Lower leg skin (tissue), 4 donors: ENCODE results near the gene GALNT11. TPM values are rescaled to one million over a fixed set of nuclear protein-coding genes. Genes with fewer than 3 reads are reported as not detected.

Source experiments
- DNase-seq, 2 donors: peaks; one replicate each; pipeline ENCODE4 v3.0.0-alpha.2; 2019; ENCODE audit warnings: low spot score in 2 of 2
- H3K4me3 ChIP-seq: fragments of 200-600 bp; sonication (generic); 2 replicates; pipeline ENCODE4 v1.5.1; 2017; ENCODE audit warnings: mild to moderate bottlenecking, low read depth; ENCODE audit not compliant: poor library complexity, severe bottlenecking
- POLR2A ChIP-seq, 2 donors: fragments of 450-650 bp; IDR thresholded peaks; one replicate each; pipeline ENCODE4 v1.6.1; 2016 to 2017; ENCODE audit warnings: antibody characterized with exemption in 2 of 2, mild to moderate bottlenecking in 1 of 2, moderate library complexity in 1 of 2
- WGBS, 2 donors: methylation state at CpG; one replicate each; pipeline ENCODE4 v1.1.5; 2018; 5-methylcytosine and 5-hydroxymethylcytosine counted together
- intact Hi-C: fragments of 100-400 bp; cut with DNase I; formaldehyde crosslinking; loops from one replicate; pipeline ENCODE4 v1.15.0; 2023; ENCODE audit warnings: low total_unique reads
- total RNA-seq, 4 donors: library from RNA; depleted of rRNA; stranded (reverse); fragments of >200 nt; gene quantifications; one replicate each; pipeline ENCODE4 v1.1.0, GENCODE V29; 2016
- TF ChIP-seq, protein P1 (sequence below), 3 donors: fragments of 450-650 bp; IDR thresholded peaks; one replicate each; pipeline ENCODE4 v1.5.1; 2016; ENCODE audit warnings: antibody characterized with exemption in 3 of 3, mild to moderate bottlenecking in 3 of 3, moderate library complexity in 2 of 3

The GALNT11 gene
- total RNA-seq, 4 donors from 2014 or later, result 38.9 to 62.6 (median 45.3) TPM

- no peak for DNase-seq
- H3K4me3 ChIP-seq, result no peak overlapping the region
- 97 to 98% methylated on average over 7 of the region's 7 CpGs for WGBS, 2 donors
- TF ChIP-seq, protein P1, sequence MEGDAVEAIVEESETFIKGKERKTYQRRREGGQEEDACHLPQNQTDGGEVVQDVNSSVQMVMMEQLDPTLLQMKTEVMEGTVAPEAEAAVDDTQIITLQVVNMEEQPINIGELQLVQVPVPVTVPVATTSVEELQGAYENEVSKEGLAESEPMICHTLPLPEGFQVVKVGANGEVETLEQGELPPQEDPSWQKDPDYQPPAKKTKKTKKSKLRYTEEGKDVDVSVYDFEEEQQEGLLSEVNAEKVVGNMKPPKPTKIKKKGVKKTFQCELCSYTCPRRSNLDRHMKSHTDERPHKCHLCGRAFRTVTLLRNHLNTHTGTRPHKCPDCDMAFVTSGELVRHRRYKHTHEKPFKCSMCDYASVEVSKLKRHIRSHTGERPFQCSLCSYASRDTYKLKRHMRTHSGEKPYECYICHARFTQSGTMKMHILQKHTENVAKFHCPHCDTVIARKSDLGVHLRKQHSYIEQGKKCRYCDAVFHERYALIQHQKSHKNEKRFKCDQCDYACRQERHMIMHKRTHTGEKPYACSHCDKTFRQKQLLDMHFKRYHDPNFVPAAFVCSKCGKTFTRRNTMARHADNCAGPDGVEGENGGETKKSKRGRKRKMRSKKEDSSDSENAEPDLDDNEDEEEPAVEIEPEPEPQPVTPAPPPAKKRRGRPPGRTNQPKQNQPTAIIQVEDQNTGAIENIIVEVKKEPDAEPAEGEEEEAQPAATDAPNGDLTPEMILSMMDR (IDR thresholded peaks at IDR 0.05), result no peak
- TF ChIP-seq POLR2A (IDR thresholded peaks at IDR 0.05), result no peak
- intact Hi-C loops, result no loop called here
Observed at GRCh38 chr7:152089183-152089582, 63.7 kb downstream of the GALNT11 start.

DNA sequence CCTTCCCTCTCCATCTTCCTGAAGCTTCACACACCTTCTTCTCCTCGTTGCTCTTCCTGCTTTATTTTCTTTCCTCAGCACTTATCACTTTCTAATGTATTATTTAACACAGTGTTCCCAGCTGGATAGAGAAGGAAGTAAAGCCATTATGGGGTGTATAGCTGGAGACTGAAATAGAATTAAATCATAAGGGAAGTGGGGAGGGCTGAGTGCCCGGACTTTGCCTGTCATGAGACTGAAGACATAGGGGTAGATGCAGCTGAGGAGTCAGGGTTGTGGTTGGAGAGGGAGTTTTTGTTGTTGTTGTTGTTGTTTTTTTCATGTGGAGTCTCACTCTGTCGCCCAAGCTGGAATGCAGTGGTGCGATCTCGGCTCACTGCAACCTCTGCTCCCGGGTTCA lies 65.3 kb downstream of the GALNT11 start:
- no peak for TF ChIP-seq POLR2A (IDR thresholded peaks at IDR 0.05)
- TF ChIP-seq, protein P1 (IDR thresholded peaks at IDR 0.05), result no peak
- DNase-seq, result no peak
- WGBS, 2 donors, result 87 to 90% methylated on average over 6 of the region's 6 CpGs
- intact Hi-C loops, result no loop called here
- H3K4me3 ChIP-seq, result no peak overlapping the region

GRCh38 chr7:152093717-152094116 lies 68.2 kb downstream of the GALNT11 start:
- TF ChIP-seq, protein P1 (IDR thresholded peaks at IDR 0.05), result no peak
- TF ChIP-seq POLR2A (IDR thresholded peaks at IDR 0.05), result no peak
- no peak for DNase-seq
- 90 to 92% methylated on average over 4 of the region's 4 CpGs for WGBS, 2 donors
- H3K4me3 ChIP-seq, result no peak overlapping the region
- intact Hi-C loops, result no loop called here

DNA sequence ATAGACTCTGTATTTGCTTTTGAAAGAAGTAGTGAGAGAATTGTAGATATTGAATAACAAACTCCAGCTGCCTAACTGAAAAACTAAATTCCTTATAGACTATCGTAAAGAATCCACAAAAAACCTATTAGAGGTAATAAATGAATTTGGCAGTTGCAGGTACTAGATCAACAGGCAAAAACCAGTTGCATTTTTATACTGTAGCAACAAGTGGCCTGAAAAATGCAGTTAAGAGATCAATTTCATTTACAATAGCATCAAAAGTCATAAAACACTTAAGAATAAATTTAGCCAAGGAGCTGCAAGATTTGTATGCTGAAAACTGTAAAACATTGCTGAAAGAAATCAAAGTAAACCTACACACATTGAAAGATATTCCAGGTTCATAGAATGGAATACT lies 70.3 kb downstream of the GALNT11 start:
- no peak overlapping the region for H3K4me3 ChIP-seq
- no peak for DNase-seq
- TF ChIP-seq POLR2A (IDR thresholded peaks at IDR 0.05), result no peak
- TF ChIP-seq, protein P1 (IDR thresholded peaks at IDR 0.05), result no peak
- intact Hi-C loops, result no loop called here
- WGBS, 2 donors, result 95 to 97% methylated on average over 1 of the region's 1 CpG

GRCh38 chr7:152097330-152097729 lies 71.9 kb downstream of the GALNT11 start:
- TF ChIP-seq POLR2A (IDR thresholded peaks at IDR 0.05), result no peak
- TF ChIP-seq, protein P1 (IDR thresholded peaks at IDR 0.05), result no peak
- 93 to 96% methylated on average over 4 of the region's 4 CpGs for WGBS, 2 donors

DNA sequence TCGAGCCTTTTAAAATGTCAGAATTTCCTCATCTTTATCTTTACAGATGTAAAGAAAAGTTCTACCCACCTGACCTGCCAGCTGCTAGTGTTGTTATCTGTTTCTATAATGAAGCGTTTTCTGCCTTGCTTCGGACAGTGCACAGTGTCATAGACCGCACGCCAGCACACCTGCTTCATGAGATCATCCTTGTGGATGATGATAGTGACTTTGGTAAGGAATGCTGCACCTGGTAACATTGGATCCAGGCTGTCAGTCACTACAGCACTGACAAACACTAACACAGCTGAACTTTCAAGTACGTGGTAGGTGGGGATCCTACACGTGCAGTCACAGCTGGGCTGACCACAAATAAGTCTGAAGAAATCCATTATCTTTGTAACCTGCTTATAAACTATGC lies 77.6 kb downstream of the GALNT11 start:
- intact Hi-C loops, result no loop called here
- no peak overlapping the region for H3K4me3 ChIP-seq
- no peak for DNase-seq
- no peak for TF ChIP-seq POLR2A (IDR thresholded peaks at IDR 0.05)
- TF ChIP-seq, protein P1 (IDR thresholded peaks at IDR 0.05), result no peak
- 87 to 96% methylated on average over 7 of the region's 7 CpGs for WGBS, 2 donors

More at GRCh38 chr7:152097330-152097729, 71.9 kb downstream of the GALNT11 start:
- H3K4me3 ChIP-seq, result no peak overlapping the region
- no peak for DNase-seq
- intact Hi-C loops, result no loop called here
